Effector memory CD8-positive, alpha-beta T cell (primary cell): Measurements from ENCODE around the gene TTC22.

Experiments
- ATAC-seq: fragments of 150-1000 bp; cut with Tn5 transposase; replicated peaks from 2 replicates; pipeline ENCODE4 v1.10.0; 2021; ENCODE audit warnings: mild to moderate bottlenecking, moderate library complexity
- DNase-seq, 3 experiments: peaks; one replicate each; pipeline ENCODE4 v3.0.0; 2021
- H3K27ac Mint-ChIP-seq, 2 donors: one replicate each; pipeline ENCODE4 v1.8.0; 2022; ENCODE audit warnings: mild to moderate bottlenecking in 2 of 2, mixed read lengths in 2 of 2, moderate library complexity in 2 of 2
- H3K27me3 Mint-ChIP-seq, 2 donors: one replicate each; pipeline ENCODE4 v1.8.0; 2022; ENCODE audit warnings: mixed read lengths in 2 of 2
- H3K36me3 Mint-ChIP-seq: one replicate; pipeline ENCODE4 v1.8.0; 2022; ENCODE audit warnings: mild to moderate bottlenecking, moderate library complexity, mixed read lengths; ENCODE audit not compliant: insufficient read depth
- H3K4me1 Mint-ChIP-seq, 2 donors: one replicate each; pipeline ENCODE4 v1.8.0; 2022; ENCODE audit warnings: low read depth in 2 of 2, mixed read lengths in 2 of 2
- H3K4me3 Mint-ChIP-seq, 2 donors: one replicate each; pipeline ENCODE4 v1.8.0; 2022; ENCODE audit warnings: mild to moderate bottlenecking in 2 of 2, mixed read lengths in 2 of 2, moderate library complexity in 2 of 2
- H3K9me3 Mint-ChIP-seq, 2 donors: one replicate each; pipeline ENCODE4 v1.8.0; 2022; ENCODE audit warnings: mixed read lengths in 2 of 2

The TTC22 gene

GRCh38 chr1:54809496-54810074, 8.5 kb upstream of the TTC22 start:
- ATAC-seq (no peak), DNase-seq (no peak)
- Mint-ChIP-seq H3K27me3 (no peaks in the 10 kb centered on the region), H3K36me3 (no peaks in the 10 kb centered on the region), H3K4me3 (peak overlapping the region in 1 of 2 donors; percentile 40), H3K27ac (peak overlapping the region; percentile 13 to 30), H3K9me3 (no peaks in the 10 kb centered on the region), H3K4me1 (peaks cover 46 to 62% of the 10 kb centered on the region in 2 donors)

- Mint-ChIP-seq H3K27me3 (no peaks in the 10 kb centered on the region), H3K36me3 (no peaks in the 10 kb centered on the region), H3K27ac (peak overlapping the region; percentile 85 to 87), H3K4me1 (peaks cover 52 to 68% of the 10 kb centered on the region in 2 donors), H3K9me3 (no peaks in the 10 kb centered on the region), H3K4me3 (peak overlapping the region; percentile 65 to 70)
- DNase-seq, result no peak
- no peak for ATAC-seq
Measured at GRCh38 chr1:54808443-54809207, 7.5 kb upstream of the TTC22 start.

GRCh38 chr1:54807756-54808155, 6.6 kb upstream of the TTC22 start:
- Mint-ChIP-seq H3K36me3 (no peaks in the 10 kb centered on the region), H3K4me3 (peak overlapping the region; percentile 65 to 70), H3K27me3 (no peaks in the 10 kb centered on the region), H3K9me3 (no peaks in the 10 kb centered on the region), H3K4me1 (peaks cover 47 to 64% of the 10 kb centered on the region in 2 donors), H3K27ac (peak overlapping the region; percentile 85 to 87)
- no peak for ATAC-seq
- no peak for DNase-seq

- H3K36me3 Mint-ChIP-seq, result no peaks in the 10 kb centered on the region
- H3K27me3 Mint-ChIP-seq, result no peaks in the 10 kb centered on the region
- peaks cover 44 to 62% of the 10 kb centered on the region in 2 donors for H3K4me1 Mint-ChIP-seq
- H3K9me3 Mint-ChIP-seq, result no peaks in the 10 kb centered on the region
- DNase-seq (peak; percentile 44 to 64 (median 59)), ATAC-seq (peak; percentile 92)
- H3K4me3 Mint-ChIP-seq, result peak overlapping the region; percentile 65 to 70
- H3K27ac Mint-ChIP-seq, result peak overlapping the region; percentile 85 to 87
Measured at GRCh38 chr1:54806931-54807611, 5.9 kb upstream of the TTC22 start.

- DNase-seq, result no peak
- Mint-ChIP-seq H3K27ac (peak overlapping the region in 1 of 2 donors; percentile 85), H3K36me3 (peaks cover 7% of the 10 kb centered on the region), H3K4me3 (no peak overlapping the region), H3K9me3 (no peaks in the 10 kb centered on the region), H3K4me1 (peaks cover 50 to 65% of the 10 kb centered on the region in 2 donors), H3K27me3 (no peaks in the 10 kb centered on the region)
- no peak for ATAC-seq
Measured at GRCh38 chr1:54805981-54806381, 4.9 kb upstream of the TTC22 start.

- no peaks in the 10 kb centered on the region for H3K9me3 Mint-ChIP-seq
- peaks cover 7% of the 10 kb centered on the region for H3K36me3 Mint-ChIP-seq
- peaks cover 46 to 60% of the 10 kb centered on the region in 2 donors for H3K4me1 Mint-ChIP-seq
- H3K4me3 Mint-ChIP-seq, result peak overlapping the region; percentile 18 to 61
- DNase-seq (no peak), ATAC-seq (no peak)
- H3K27ac Mint-ChIP-seq, result peak overlapping the region; percentile 87 to 88
- no peaks in the 10 kb centered on the region for H3K27me3 Mint-ChIP-seq
Measured at GRCh38 chr1:54805466-54805865, 4.3 kb upstream of the TTC22 start.

- peak overlapping the region; percentile 87 to 88 for H3K27ac Mint-ChIP-seq
- H3K27me3 Mint-ChIP-seq, result no peaks in the 10 kb centered on the region
- no peaks in the 10 kb centered on the region for H3K9me3 Mint-ChIP-seq
- ATAC-seq (no peak), DNase-seq (no peak)
- H3K4me1 Mint-ChIP-seq, result peaks cover 47 to 60% of the 10 kb centered on the region in 2 donors
- H3K4me3 Mint-ChIP-seq, result peak overlapping the region; percentile 18 to 61
- peaks cover 7% of the 10 kb centered on the region for H3K36me3 Mint-ChIP-seq
Measured at GRCh38 chr1:54804471-54805132, 3.5 kb upstream of the TTC22 start.

GRCh38 chr1:54803761-54804470, 2.8 kb upstream of the TTC22 start:
- no peaks in the 10 kb centered on the region for H3K27me3 Mint-ChIP-seq
- ATAC-seq (no peak), DNase-seq (no peak)
- H3K4me3 Mint-ChIP-seq, result peak overlapping the region in 1 of 2 donors; percentile 61
- no peaks in the 10 kb centered on the region for H3K9me3 Mint-ChIP-seq
- peaks cover 7% of the 10 kb centered on the region for H3K36me3 Mint-ChIP-seq
- H3K4me1 Mint-ChIP-seq, result peaks cover 54 to 66% of the 10 kb centered on the region in 2 donors
- H3K27ac Mint-ChIP-seq, result peak overlapping the region; percentile 87 to 88

- Mint-ChIP-seq H3K27ac (peak overlapping the region; percentile 92 to 95), H3K4me3 (peak overlapping the region; percentile 94 to 97), H3K36me3 (peaks cover 25% of the 10 kb centered on the region), H3K9me3 (no peaks in the 10 kb centered on the region), H3K27me3 (no peaks in the 10 kb centered on the region), H3K4me1 (peaks cover 68 to 71% of the 10 kb centered on the region in 2 donors)
- no peak for ATAC-seq
- no peak for DNase-seq
Measured at GRCh38 chr1:54800041-54800898, 853 bp downstream of the TTC22 start.

GRCh38 chr1:54798769-54799641, 2.1 kb downstream of the TTC22 start:
- Mint-ChIP-seq H3K4me1 (peaks cover 61 to 64% of the 10 kb centered on the region in 2 donors), H3K27ac (peak overlapping the region; percentile 92 to 95), H3K9me3 (no peaks in the 10 kb centered on the region), H3K4me3 (peak overlapping the region; percentile 94 to 97), H3K27me3 (no peaks in the 10 kb centered on the region), H3K36me3 (peaks cover 29% of the 10 kb centered on the region)
- peak; percentile 47 for ATAC-seq
- DNase-seq, result peak; percentile 18 to 23 (median 22)

- no peak for DNase-seq
- Mint-ChIP-seq H3K27ac (peak overlapping the region; percentile 92 to 95), H3K4me1 (peaks cover 61 to 64% of the 10 kb centered on the region in 2 donors), H3K9me3 (no peaks in the 10 kb centered on the region), H3K4me3 (peak overlapping the region; percentile 94 to 97), H3K27me3 (no peaks in the 10 kb centered on the region), H3K36me3 (peaks cover 29% of the 10 kb centered on the region)
- no peak for ATAC-seq
Measured at GRCh38 chr1:54798206-54798605, 2.9 kb downstream of the TTC22 start.
